Nephron progenitor cell (in vitro differentiated cells): Measurements from ENCODE around the gene CCDC102A.

Source experiments
- DNase-seq: peaks from one replicate; pipeline ENCODE4 v3.0.0; 2021
- H3K27ac Mint-ChIP-seq: 2 replicates; pipeline ENCODE4 v1.8.0; 2021; ENCODE audit warnings: mild to moderate bottlenecking, moderate library complexity, mixed read lengths
- H3K27me3 Mint-ChIP-seq: 2 replicates; pipeline ENCODE4 v1.8.0; 2021; ENCODE audit warnings: mild to moderate bottlenecking, low read depth, mixed read lengths; ENCODE audit not compliant: poor library complexity
- H3K36me3 Mint-ChIP-seq: 2 replicates; pipeline ENCODE4 v1.8.0; 2021; ENCODE audit warnings: low read depth, mixed read lengths
- H3K4me1 Mint-ChIP-seq: 2 replicates; pipeline ENCODE4 v1.8.0; 2021; ENCODE audit warnings: mixed read lengths
- H3K4me3 Mint-ChIP-seq: 2 replicates; pipeline ENCODE4 v1.8.0; 2021; ENCODE audit warnings: mild to moderate bottlenecking, moderate library complexity, mixed read lengths
- H3K9me3 Mint-ChIP-seq: 2 replicates; pipeline ENCODE4 v1.8.0; 2021; ENCODE audit warnings: mild to moderate bottlenecking, moderate library complexity, mixed read lengths
- TF ChIP-seq, protein P1 (sequence below): fragments of 200-600 bp; sonication (generic); IDR thresholded peaks from 2 replicates; pipeline ENCODE4 v1.5.0; 2021; ENCODE audit warnings: antibody characterized with exemption

Gene CCDC102A

DNA sequence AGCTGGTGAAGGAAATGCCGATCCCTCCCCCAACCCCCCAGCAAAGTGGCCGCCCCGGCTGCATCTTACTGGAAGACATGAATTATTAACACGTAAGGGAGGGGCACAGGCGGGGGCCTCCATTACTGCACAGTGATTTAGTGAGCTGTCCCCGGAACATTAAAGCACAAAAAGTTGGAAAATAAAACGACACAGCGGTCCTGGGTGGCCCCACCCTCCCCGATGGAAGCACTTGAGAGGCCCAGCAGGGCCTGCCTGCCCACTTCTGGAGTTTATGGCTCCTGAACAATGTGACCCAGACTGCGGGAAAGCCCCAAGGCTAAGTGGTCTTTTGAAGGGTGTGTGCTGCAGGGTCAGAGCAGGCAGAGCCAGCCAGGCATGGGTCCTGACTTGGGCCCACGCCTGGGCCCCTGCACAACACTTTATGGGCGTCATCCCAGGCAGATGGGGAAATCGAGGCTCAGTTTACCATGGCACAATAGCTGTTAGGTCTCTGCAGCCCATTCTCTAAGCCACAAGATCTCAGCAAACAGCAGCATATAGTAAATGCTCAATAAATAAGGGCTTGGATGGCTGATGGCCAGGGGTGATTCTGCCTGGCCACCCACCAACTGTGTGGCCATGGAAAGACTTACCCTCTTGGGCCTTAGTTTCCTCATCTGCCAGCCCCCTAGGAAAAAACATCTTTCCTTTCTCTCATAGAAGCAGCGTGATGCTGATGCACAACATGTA lies 22.8 kb downstream of the CCDC102A start:
- no peaks in the 10 kb centered on the region for H3K9me3 Mint-ChIP-seq
- peaks cover 1% of the 10 kb centered on the region for H3K27me3 Mint-ChIP-seq
- H3K4me3 Mint-ChIP-seq: no peak overlapping the region
- H3K36me3 Mint-ChIP-seq: peaks cover 10% of the 10 kb centered on the region
- DNase-seq: peak; percentile 52
- peaks cover 46% of the 10 kb centered on the region for H3K4me1 Mint-ChIP-seq
- TF ChIP-seq, protein P1, sequence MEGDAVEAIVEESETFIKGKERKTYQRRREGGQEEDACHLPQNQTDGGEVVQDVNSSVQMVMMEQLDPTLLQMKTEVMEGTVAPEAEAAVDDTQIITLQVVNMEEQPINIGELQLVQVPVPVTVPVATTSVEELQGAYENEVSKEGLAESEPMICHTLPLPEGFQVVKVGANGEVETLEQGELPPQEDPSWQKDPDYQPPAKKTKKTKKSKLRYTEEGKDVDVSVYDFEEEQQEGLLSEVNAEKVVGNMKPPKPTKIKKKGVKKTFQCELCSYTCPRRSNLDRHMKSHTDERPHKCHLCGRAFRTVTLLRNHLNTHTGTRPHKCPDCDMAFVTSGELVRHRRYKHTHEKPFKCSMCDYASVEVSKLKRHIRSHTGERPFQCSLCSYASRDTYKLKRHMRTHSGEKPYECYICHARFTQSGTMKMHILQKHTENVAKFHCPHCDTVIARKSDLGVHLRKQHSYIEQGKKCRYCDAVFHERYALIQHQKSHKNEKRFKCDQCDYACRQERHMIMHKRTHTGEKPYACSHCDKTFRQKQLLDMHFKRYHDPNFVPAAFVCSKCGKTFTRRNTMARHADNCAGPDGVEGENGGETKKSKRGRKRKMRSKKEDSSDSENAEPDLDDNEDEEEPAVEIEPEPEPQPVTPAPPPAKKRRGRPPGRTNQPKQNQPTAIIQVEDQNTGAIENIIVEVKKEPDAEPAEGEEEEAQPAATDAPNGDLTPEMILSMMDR: no peak
- peak overlapping the region; percentile 61 for H3K27ac Mint-ChIP-seq

DNA sequence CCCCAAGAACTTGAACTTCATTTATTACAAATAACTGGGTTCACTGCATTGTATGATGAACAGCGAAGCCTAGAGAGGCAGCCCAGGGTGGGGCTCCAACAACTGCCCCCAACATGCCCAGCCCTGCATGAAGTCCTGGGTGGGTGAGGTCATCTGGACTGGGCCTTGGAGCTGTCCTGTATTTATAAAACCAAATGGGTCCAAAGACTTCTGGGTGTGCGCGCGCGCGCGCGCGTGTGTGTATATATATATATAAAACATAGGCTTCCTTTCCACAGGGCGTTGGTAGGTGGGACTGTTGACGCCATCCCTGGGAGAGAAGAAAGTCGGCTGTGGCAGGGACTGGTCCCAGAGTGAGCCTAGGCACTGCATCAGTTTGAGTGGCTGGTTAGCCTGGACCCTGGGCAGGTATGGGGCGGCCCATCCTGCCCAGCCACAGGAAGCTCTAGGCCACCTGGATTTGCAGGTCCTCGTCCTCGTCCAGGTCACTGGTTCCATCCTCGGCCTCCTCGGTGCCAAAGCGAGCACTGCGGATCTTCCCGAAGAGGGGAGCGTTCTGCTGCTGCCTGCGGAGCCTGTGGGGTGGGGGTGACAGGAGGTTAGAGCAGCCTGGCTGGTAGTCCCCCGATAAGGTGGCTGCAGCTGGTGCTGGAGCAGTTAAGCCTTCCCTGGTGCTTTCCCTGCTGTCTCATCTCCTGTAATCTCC lies 23.9 kb downstream of the CCDC102A start:
- Mint-ChIP-seq H3K4me3 (no peak overlapping the region), H3K4me1 (peaks cover 56% of the 10 kb centered on the region), H3K27ac (no peak overlapping the region), H3K9me3 (no peaks in the 10 kb centered on the region), H3K36me3 (peaks cover 10% of the 10 kb centered on the region), H3K27me3 (peaks cover 4% of the 10 kb centered on the region)
- TF ChIP-seq, protein P1: no peak
- DNase-seq: no peak

DNA sequence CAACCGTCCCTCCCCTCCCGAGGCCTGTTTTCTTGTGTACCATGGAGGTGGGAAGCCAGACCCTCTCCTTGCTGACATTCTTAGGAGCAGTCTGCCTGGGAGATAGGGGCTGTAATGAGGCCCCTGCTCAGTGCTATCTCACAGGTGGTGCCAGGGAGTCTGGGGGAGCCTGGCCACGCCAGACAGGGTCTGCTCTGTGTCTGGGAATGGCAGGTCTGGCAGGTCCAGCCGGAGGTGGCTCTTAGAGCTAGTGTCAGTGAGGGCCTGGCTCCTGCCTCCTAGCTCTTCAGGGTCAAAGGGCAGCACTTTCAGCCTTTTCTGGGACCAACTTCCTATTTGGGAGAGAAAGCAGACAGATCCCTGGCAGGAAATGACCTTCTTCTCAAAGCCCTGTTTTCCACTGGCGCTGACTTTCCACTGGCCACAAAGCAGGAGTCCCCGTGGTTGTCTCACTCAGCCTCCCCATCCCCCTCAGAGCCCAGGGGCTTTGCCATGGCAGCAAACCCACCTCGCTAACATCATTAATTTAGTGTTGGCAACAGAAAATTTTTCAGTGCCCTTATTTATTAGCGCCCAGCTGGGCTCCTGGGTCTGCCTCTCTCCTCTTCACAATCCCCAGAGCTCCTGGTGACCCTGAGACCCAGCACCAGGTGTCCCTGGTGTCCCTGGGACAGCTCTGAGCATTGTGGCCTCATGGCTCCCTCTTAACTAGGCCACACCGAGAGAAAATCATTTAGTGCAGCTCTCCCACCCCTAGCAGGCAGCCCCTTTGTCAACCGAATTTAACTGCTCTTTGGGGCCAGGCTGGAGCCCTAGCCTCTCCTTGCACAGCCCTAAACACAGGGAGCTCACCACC lies 26.1 kb downstream of the CCDC102A start:
- H3K9me3 Mint-ChIP-seq: no peaks in the 10 kb centered on the region
- H3K4me1 Mint-ChIP-seq: peaks cover 57% of the 10 kb centered on the region
- peaks cover under 1% of the 10 kb centered on the region for H3K36me3 Mint-ChIP-seq
- TF ChIP-seq, protein P1: no peak
- H3K27ac Mint-ChIP-seq: peak overlapping the region; percentile 88
- DNase-seq: no peak
- H3K27me3 Mint-ChIP-seq: peaks cover 4% of the 10 kb centered on the region
- no peak overlapping the region for H3K4me3 Mint-ChIP-seq

DNA sequence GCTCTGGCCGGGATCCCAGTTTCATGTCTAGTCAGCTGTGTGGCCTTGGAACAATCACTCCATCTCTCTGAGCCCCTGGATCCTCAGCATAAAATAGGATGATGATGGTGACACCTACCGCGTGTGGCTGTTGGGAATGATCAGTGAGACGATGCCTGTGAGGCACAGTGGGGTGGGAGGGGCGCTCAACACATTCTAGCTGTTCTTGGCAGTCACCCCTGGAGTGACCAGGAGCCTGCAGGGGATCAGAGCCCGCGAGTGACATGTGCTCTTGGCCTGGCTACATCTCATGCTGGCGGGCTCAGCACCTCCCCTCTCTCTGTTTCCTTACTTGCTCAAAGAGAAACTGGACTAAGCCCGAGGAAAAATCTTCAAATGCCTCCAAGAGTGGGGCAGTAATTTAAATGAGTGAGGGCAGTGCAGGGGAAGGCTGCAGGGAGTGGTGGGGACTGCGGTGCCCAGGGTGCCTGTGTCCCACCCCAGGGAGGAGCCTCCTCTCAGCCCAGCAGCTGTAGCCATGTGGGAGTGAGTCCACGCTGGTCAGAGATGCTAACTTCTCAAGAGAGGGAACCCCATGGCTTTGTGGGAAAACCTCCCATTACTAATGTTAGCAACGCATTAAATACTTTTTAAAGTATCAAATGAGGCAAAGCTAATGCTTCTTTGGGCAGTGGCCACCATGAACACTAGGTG lies 27.0 kb downstream of the CCDC102A start:
- Mint-ChIP-seq H3K27me3 (peaks cover 6% of the 10 kb centered on the region), H3K36me3 (no peaks in the 10 kb centered on the region), H3K9me3 (no peaks in the 10 kb centered on the region), H3K27ac (no peak overlapping the region), H3K4me1 (peaks cover 61% of the 10 kb centered on the region), H3K4me3 (no peak overlapping the region)
- DNase-seq: no peak
- TF ChIP-seq, protein P1: no peak

DNA sequence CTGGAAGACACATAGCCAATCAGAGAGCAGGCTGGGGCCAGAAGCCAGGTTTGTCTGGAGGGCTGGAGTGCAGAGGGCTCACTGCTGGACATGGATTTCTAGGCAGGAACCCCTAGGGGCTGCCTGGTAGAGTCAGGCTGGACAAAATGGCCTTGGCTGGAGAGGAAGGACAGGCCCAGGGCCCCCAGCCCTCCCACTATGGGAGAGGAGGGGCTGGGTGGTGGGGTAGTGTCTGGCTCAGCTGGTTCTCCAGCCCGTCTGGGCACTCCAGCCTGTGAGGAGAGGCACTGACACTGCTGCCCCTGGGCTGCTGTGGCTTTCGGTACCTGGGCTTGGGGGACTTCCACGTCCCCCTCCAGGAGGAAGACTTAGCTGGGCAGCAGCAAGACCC lies 28.3 kb downstream of the CCDC102A start:
- Mint-ChIP-seq H3K27me3 (peaks cover 8% of the 10 kb centered on the region), H3K4me3 (no peak overlapping the region), H3K27ac (no peak overlapping the region), H3K4me1 (peaks cover 61% of the 10 kb centered on the region), H3K9me3 (no peaks in the 10 kb centered on the region), H3K36me3 (no peaks in the 10 kb centered on the region)
- DNase-seq: no peak
- TF ChIP-seq, protein P1: no peak
